ENCODE data around the gene HMGXB3. TPM values are rescaled to one million over a fixed set of nuclear protein-coding genes. Genes with fewer than 3 reads are reported as not detected.

Gene HMGXB3
- total RNA-seq, 2 donors from 2014 or later: 21.8 to 40.2 TPM

DNA sequence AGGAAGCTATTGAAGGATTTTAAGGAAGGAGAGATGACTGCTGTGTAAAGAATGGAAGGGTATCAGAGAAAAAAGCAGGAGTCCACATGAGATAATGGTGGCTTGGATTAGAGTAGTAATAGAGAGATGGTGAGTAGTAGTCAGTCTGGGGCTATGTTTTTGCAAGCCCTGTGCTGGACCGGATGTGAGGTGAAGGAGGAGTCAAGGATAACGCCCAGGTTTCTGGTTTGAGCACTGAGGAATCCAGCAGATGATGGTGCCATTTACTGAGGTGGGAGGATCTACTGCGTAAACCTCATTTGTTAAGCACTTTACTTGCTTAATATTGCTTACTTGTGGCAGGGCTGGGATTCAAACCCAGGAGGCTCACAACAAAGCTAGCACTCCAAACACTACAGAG lies 1.2 kb upstream of the HMGXB3 start:
- H3K36me3 ChIP-seq: no peaks in the 10 kb centered on the region
- no peak overlapping the region for H3K27ac ChIP-seq
- H3K4me1 ChIP-seq: peaks cover 16% of the 10 kb centered on the region
- DNase-seq: no peak
- peak overlapping the region; percentile 82 to 98 for H3K9ac ChIP-seq (ENCODE audit: low read depth in 2 of 2, low read length in 2 of 2)
- TF ChIP-seq, protein P1, sequence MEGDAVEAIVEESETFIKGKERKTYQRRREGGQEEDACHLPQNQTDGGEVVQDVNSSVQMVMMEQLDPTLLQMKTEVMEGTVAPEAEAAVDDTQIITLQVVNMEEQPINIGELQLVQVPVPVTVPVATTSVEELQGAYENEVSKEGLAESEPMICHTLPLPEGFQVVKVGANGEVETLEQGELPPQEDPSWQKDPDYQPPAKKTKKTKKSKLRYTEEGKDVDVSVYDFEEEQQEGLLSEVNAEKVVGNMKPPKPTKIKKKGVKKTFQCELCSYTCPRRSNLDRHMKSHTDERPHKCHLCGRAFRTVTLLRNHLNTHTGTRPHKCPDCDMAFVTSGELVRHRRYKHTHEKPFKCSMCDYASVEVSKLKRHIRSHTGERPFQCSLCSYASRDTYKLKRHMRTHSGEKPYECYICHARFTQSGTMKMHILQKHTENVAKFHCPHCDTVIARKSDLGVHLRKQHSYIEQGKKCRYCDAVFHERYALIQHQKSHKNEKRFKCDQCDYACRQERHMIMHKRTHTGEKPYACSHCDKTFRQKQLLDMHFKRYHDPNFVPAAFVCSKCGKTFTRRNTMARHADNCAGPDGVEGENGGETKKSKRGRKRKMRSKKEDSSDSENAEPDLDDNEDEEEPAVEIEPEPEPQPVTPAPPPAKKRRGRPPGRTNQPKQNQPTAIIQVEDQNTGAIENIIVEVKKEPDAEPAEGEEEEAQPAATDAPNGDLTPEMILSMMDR (IDR thresholded peaks at IDR 0.05): no peak
- intact Hi-C loops (cut with DNase I): no loop called here
- no peaks in the 10 kb centered on the region for H3K27me3 ChIP-seq
- H3K4me3 ChIP-seq: peak overlapping the region; percentile 96
- H3K9me3 ChIP-seq: no peaks in the 10 kb centered on the region

DNA sequence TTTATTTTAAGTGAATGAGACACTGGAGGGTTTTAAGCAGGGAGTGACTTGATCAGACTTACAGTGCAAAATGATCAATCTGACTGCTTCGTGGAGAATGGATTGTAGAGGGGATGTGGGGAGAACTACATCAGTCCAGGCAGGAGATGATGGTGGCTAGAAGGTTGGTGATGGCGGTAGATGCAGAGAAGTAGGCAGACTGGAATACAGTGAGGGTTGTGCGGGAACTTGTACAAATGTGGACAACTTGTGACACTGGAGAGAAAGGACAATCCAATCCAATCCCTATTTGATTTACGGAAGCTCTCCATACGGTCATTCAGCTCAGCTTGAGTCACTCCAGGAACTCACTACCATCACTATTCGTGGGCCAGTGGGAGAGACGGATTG lies 678 bp upstream of the HMGXB3 start:
- peaks cover 16% of the 10 kb centered on the region for H3K4me1 ChIP-seq
- TF ChIP-seq, protein P1 (IDR thresholded peaks at IDR 0.05): no peak
- no peaks in the 10 kb centered on the region for H3K9me3 ChIP-seq
- intact Hi-C loops (cut with DNase I): no loop called here
- peak overlapping the region; percentile 96 for H3K4me3 ChIP-seq
- H3K9ac ChIP-seq (ENCODE audit: low read depth in 2 of 2, low read length in 2 of 2): peak overlapping the region; percentile 82 to 98
- no peaks in the 10 kb centered on the region for H3K36me3 ChIP-seq
- no peak for DNase-seq
- no peaks in the 10 kb centered on the region for H3K27me3 ChIP-seq
- peak overlapping the region; percentile 96 for H3K27ac ChIP-seq

DNA sequence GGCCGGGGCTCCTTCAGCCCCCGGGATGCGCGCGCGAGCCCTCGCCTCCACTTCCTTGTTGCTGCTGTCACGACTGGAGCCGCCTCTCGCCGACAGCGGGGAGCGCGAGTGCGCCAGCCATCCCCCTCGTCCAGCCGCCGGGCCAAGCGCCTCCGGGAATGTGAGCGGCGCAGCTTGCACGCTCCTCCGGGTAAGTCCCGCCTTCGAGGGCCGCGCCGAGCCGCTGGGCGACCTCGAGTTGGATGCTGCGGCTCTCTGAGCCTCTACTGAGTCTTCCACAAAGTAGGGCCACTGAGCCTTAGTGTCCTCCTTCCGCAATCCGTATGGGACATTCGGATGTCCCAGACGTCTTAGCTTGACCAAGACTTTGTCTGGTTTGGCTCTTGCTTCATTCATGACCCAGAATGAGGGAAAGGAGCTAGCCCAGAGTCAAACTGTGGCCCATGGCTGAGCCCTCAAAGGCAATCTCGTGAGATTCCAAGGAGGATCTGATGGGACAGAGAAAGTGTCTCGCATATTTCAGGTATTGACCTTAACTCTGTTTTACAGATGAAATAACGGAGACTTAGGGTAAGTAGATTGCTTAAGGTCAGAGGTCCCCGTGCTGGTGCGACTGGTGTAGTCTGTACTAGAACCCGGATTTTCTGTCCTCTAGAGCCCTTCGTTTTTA lies 586 bp downstream of the HMGXB3 start:
- TF ChIP-seq, protein P1 (IDR thresholded peaks at IDR 0.05): no peak
- peak; percentile 65 for DNase-seq
- H3K36me3 ChIP-seq: no peaks in the 10 kb centered on the region
- H3K4me1 ChIP-seq: peaks cover 16% of the 10 kb centered on the region
- H3K27me3 ChIP-seq: no peaks in the 10 kb centered on the region
- peak overlapping the region; percentile 82 to 98 for H3K9ac ChIP-seq (ENCODE audit: low read depth in 2 of 2, low read length in 2 of 2)
- no peaks in the 10 kb centered on the region for H3K9me3 ChIP-seq
- peak overlapping the region; percentile 96 for H3K4me3 ChIP-seq
- peak overlapping the region; percentile 96 for H3K27ac ChIP-seq
- intact Hi-C loops (cut with DNase I): no loop called here

DNA sequence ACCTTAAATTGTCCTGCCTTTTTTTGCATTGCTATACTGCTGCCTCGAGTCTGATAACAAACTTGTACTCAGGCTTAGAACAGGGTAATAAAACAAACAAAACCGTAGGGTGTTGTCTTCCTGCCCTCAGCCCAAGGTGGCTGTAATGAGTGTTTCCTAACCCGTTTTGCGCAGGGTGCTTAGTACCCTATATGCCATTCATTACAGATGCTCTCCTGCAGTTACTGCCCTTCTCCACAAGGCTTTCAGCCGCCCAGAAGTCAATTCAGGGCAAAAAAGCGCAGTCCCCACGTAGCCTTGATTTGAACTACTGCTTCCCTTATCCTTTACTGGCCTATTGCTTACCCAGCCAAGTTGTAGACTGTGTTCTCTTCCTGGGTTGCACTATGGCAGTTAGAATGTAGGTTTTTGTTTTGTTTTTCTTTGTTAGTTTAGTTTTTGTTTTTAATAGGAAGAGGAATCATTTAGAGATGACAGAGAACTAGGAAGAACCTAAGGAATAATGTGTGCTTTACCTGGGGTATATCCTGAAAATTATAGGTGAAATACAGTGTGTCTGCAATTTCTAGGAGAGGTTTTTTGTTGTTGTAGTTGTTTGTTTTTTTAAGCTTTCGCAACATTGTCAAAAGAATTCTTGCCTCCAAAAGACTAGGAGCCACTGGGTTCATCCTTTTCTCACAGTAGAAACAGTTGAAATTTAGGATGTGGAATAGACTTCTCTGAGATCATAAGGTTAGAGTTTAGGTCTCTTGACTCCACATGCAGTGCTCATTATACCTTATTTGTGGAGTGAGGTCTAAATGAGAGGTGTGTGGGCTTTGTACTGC lies 1.3 kb downstream of the HMGXB3 start:
- no peaks in the 10 kb centered on the region for H3K36me3 ChIP-seq
- H3K4me3 ChIP-seq: peak overlapping the region; percentile 96
- intact Hi-C loops (cut with DNase I): no loop called here
- H3K9ac ChIP-seq (ENCODE audit: low read depth in 2 of 2, low read length in 2 of 2): peak overlapping the region; percentile 82 to 98
- TF ChIP-seq, protein P1 (IDR thresholded peaks at IDR 0.05): peak; percentile 70
- peaks cover 16% of the 10 kb centered on the region for H3K4me1 ChIP-seq
- no peaks in the 10 kb centered on the region for H3K9me3 ChIP-seq
- peak overlapping the region; percentile 96 for H3K27ac ChIP-seq
- no peaks in the 10 kb centered on the region for H3K27me3 ChIP-seq
- peak; percentile 63 for DNase-seq

DNA sequence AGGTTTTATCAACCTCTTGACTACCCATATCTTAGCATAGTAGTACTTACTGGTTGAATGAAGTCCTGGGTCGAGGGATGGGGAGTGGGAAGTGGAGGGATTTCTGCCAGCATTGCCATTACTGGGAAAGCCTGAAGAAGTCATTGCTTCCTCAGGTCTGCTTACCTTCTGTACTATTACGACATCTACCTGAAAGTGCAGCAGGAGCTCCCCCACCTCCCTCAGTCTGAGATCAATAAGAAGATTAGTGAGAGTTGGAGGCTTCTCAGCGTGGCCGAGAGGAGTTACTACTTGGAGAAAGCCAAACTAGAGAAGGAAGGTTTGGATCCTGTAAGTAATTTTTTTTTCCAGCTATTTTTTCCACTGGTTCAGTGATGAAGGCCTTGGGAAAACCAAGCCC lies 5.8 kb downstream of the HMGXB3 start:
- no peak for DNase-seq
- Histone ChIP-seq H3K9me3 (no peaks in the 10 kb centered on the region), H3K27me3 (no peaks in the 10 kb centered on the region), H3K27ac (no peak overlapping the region), H3K4me1 (peaks cover 8% of the 10 kb centered on the region), H3K9ac (ENCODE audit: low read depth in 2 of 2, low read length in 2 of 2) (no peak overlapping the region), H3K4me3 (no peak overlapping the region), H3K36me3 (no peaks in the 10 kb centered on the region)
- TF ChIP-seq, protein P1 (IDR thresholded peaks at IDR 0.05): no peak
- intact Hi-C loops (cut with DNase I): no loop called here
